K562 (cell line): Measurements from ENCODE around the gene GPR55. TPM values are rescaled to one million over a fixed set of nuclear protein-coding genes. Genes with fewer than 3 reads are reported as not detected.

Experiments used
- ATAC-seq: fragments of 200-7000 bp; cut with Tn5 transposase; 3 replicates; pipeline ENCODE4 v1.9.1; 2020; ENCODE audit warnings: moderate library complexity
- BruUV-seq: library from RNA; stranded (reverse); fragments of 400-500 nt; replicated peaks from 2 replicates; lab custom pipeline; 2021; lab: Mats Ljungman, UMichigan
- CTCF ChIA-PET: fragments of 300-600 bp; formaldehyde crosslinking; extraction: SDS; loops from one replicate; lab custom pipeline; 2021; ENCODE audit warnings: low intra/inter-chr PET ratio; lab: Yijun Ruan, JAX
- POLR2A ChIA-PET: fragments of 300-600, 350-650 bp; sonication (Branson Sonifier 250); formaldehyde crosslinking; extraction: SDS; loops from one replicate; lab custom pipeline; 2021; ENCODE audit warnings: antibody characterized with exemption, inconsistent platforms; lab: Yijun Ruan, JAX
- DNase-seq, 4 experiments: peaks; one replicate each; pipeline versions ENCODE4 v3.0.0 to v3.0.0-alpha.2; 2011 to 2018; ENCODE audit warnings: low spot score in 3 of 4, mixed read lengths in 3 of 4; ENCODE audit errors: extremely low read depth in 1 of 4
- FAIRE-seq: peaks from 2 replicates; lab custom pipeline; 2011; peaks lifted over from hg19 to GRCh38; lab: Jason Lieb, UNC
- H2AFZ ChIP-seq: 2 replicates; pipeline ENCODE4 v1.6.0; 2011; ENCODE audit warnings: low read depth, low read length, control low read depth, inconsistent platforms
- H3K27ac ChIP-seq: fragments of 200-600 bp; 3 replicates; pipeline ENCODE4 v1.8.0; 2011; ENCODE audit warnings: low read depth, mild to moderate bottlenecking, control low read depth, inconsistent platforms, low read length, moderate library complexity, mixed read lengths; ENCODE audit errors: extremely low read depth
- H3K27me3 ChIP-seq, 2 experiments: fragments of 300-600 bp in 1 of 2; 2 replicates in 1 of 2; 3 replicates in 1 of 2; pipeline versions ENCODE4 v1.6.0 to v1.8.0; 2011; ENCODE audit warnings: inconsistent platforms in 2 of 2, low read length in 2 of 2, mild to moderate bottlenecking in 1 of 2, mixed read lengths in 1 of 2, moderate library complexity in 1 of 2; ENCODE audit not compliant: control insufficient read depth in 2 of 2, insufficient read depth in 2 of 2
- H3K36me3 ChIP-seq: fragments of 300-600 bp; 3 replicates; pipeline ENCODE4 v1.8.0; 2011; ENCODE audit warnings: mild to moderate bottlenecking, low read length, inconsistent platforms; ENCODE audit not compliant: control insufficient read depth, insufficient read depth
- H3K4me1 ChIP-seq, 2 experiments: fragments of 200-600 bp in 1 of 2; replicated peaks in 1 of 2; 2 replicates in 1 of 2; 3 replicates in 1 of 2; pipeline versions ENCODE4 v1.5.1 to v1.8.0; 2011; ENCODE audit warnings: inconsistent platforms in 2 of 2, low read length in 2 of 2, mild to moderate bottlenecking in 1 of 2, mixed read lengths in 1 of 2, moderate library complexity in 1 of 2; ENCODE audit not compliant: control insufficient read depth in 2 of 2, insufficient read depth in 2 of 2
- H3K4me2 ChIP-seq: 2 replicates; pipeline ENCODE4 v1.6.1; 2011; ENCODE audit warnings: low read length, control low read depth, inconsistent platforms, mixed read lengths; ENCODE audit not compliant: insufficient read depth
- H3K4me3 ChIP-seq: fragments of 200-600 bp; sonication (generic), shearing (Covaris generic); 2 replicates; pipeline ENCODE4 v1.5.1; 2016; ENCODE audit warnings: control low read depth, inconsistent platforms
- H3K79me2 ChIP-seq: fragments of 200-600 bp; 3 replicates; pipeline ENCODE4 v1.8.0; 2011; ENCODE audit warnings: low read length, inconsistent platforms; ENCODE audit not compliant: control insufficient read depth, insufficient read depth
- H3K9ac ChIP-seq, 2 experiments: 2 replicates each; pipeline versions ENCODE4 v1.6.0 to v1.6.1; 2011; ENCODE audit warnings: low read depth in 2 of 2, low read length in 2 of 2, control low read depth in 1 of 2, inconsistent platforms in 1 of 2, mild to moderate bottlenecking in 1 of 2, mixed read lengths in 1 of 2; ENCODE audit not compliant: insufficient read depth in 1 of 2
- H3K9me1 ChIP-seq: one replicate; pipeline ENCODE4 v1.6.0; 2011; ENCODE audit warnings: inconsistent platforms, mild to moderate bottlenecking, low read length, moderate library complexity; ENCODE audit not compliant: control insufficient read depth, insufficient read depth
- H3K9me3 ChIP-seq: replicated peaks from 2 replicates; pipeline ENCODE4 v1.5.1; 2011; ENCODE audit warnings: low read depth, low read length, inconsistent platforms; ENCODE audit not compliant: control insufficient read depth, insufficient read depth
- H4K20me1 ChIP-seq: replicated peaks from 2 replicates; pipeline ENCODE4 v1.6.1; 2011; ENCODE audit warnings: low read length, inconsistent platforms, mixed read lengths; ENCODE audit not compliant: control insufficient read depth, insufficient read depth
- BCLAF1 ChIP-seq, 2 experiments: fragments of 450-650 bp in 1 of 2; IDR thresholded peaks; 2 replicates each; pipeline ENCODE4 v1.6.1; 2011 to 2017; ENCODE audit warnings: low read depth in 2 of 2, antibody characterized with exemption in 1 of 2, borderline replicate concordance in 1 of 2, low read length in 1 of 2, mild to moderate bottlenecking in 1 of 2, mixed read lengths in 1 of 2; ENCODE audit not compliant: control insufficient read depth in 1 of 2
- CEBPZ ChIP-seq: fragments of 150-350 bp; IDR thresholded peaks from 2 replicates; pipeline ENCODE4 v1.6.1; 2014; ENCODE audit warnings: low read depth, mild to moderate bottlenecking, low read length, borderline replicate concordance
- HOXB6 ChIP-seq: fragments of 250-450 bp; sonication (Bioruptor Pico); IDR thresholded peaks from 2 replicates; pipeline ENCODE4 v1.5.1; 2022; ENCODE audit warnings: mild to moderate bottlenecking, borderline replicate concordance
- KDM1A ChIP-seq, 2 experiments: fragments of 450-650 bp; IDR thresholded peaks; 2 replicates each; pipeline ENCODE4 v1.6.1; 2016; ENCODE audit warnings: mild to moderate bottlenecking in 2 of 2
- MEF2D ChIP-seq: conservative IDR thresholded peaks from 2 replicates; pipeline ENCODE4 v1.6.1; 2016; ENCODE audit warnings: low read depth, missing genetic modification characterization, missing compliant biosample characterization
- NELFE ChIP-seq: IDR thresholded peaks from 2 replicates; pipeline ENCODE4 v1.6.1; 2011; ENCODE audit warnings: mild to moderate bottlenecking; ENCODE audit not compliant: insufficient read depth, insufficient read length
- PHTF2 ChIP-seq: fragments of 250-450 bp; sonication (Bioruptor Pico); IDR thresholded peaks from 2 replicates; pipeline ENCODE4 v1.5.0; 2021; ENCODE audit warnings: mild to moderate bottlenecking
- RBM22 ChIP-seq: fragments of 200-400 bp; formaldehyde crosslinking; IDR thresholded peaks from 2 replicates; pipeline ENCODE4 v1.6.1; 2018; ENCODE audit warnings: low read length, low read depth; ENCODE audit not compliant: poor library complexity, severe bottlenecking
- RBM34 ChIP-seq: fragments of 200-400 bp; formaldehyde crosslinking; IDR thresholded peaks from 2 replicates; pipeline ENCODE4 v1.6.1; 2018; ENCODE audit warnings: low read length, borderline replicate concordance; ENCODE audit not compliant: insufficient read depth
- STAT5B ChIP-seq: fragments of 250-450 bp; sonication (Bioruptor Pico); IDR thresholded peaks from 2 replicates; pipeline ENCODE4 v1.8.0; 2021; ENCODE audit warnings: mild to moderate bottlenecking, inconsistent platforms
- TOE1 ChIP-seq, 2 experiments: fragments of 450-650 bp in 1 of 2; sonication (generic) in 1 of 2; formaldehyde crosslinking in 1 of 2; IDR thresholded peaks; 2 replicates each; pipeline versions ENCODE4 v1.7.1 to v1.8.0; 2016 to 2022; ENCODE audit warnings: borderline replicate concordance in 2 of 2, mild to moderate bottlenecking in 2 of 2, antibody characterized with exemption in 1 of 2, inconsistent platforms in 1 of 2, low read depth in 1 of 2, missing genetic modification reagents in 1 of 2, moderate library complexity in 1 of 2
- ZC3H4 ChIP-seq: sonication (generic); formaldehyde crosslinking; IDR thresholded peaks from 2 replicates; pipeline ENCODE4 v1.9.0; 2021; ENCODE audit warnings: missing genetic modification reagents, borderline replicate concordance
- ZNF212 ChIP-seq: fragments of 450-650 bp; formaldehyde crosslinking; IDR thresholded peaks from 2 replicates; pipeline ENCODE4 v1.4.0; 2020; ENCODE audit warnings: mild to moderate bottlenecking
- ZNF655 ChIP-seq: fragments of 250-450 bp; sonication (Bioruptor Pico); IDR thresholded peaks from 2 replicates; pipeline ENCODE4 v1.5.0; 2021
- WGBS: fragments of 100-300 bp; shearing (Covaris generic); methylation state at CpG from one replicate; pipeline ENCODE4 v1.1.6; 2016; ENCODE audit warnings: low coverage, mixed read lengths; ENCODE audit not compliant: insufficient coverage; ENCODE audit errors: missing lambda C conversion rate; 5-methylcytosine and 5-hydroxymethylcytosine counted together
- in situ Hi-C: fragments of 300-500 bp; cut with MboI; formaldehyde crosslinking; loops from 4 replicates; pipeline ENCODE4 v1.15.0; 2018; ENCODE audit warnings: inconsistent platforms, mixed read lengths
- intact Hi-C: fragments of 100-400 bp; cut with micrococcal nuclease; formaldehyde crosslinking; loops from 2 replicates; pipeline ENCODE4 v1.14.2; 2022
- polyA plus RNA-seq, 8 experiments: library from polyadenylated mRNA; depleted of rRNA in 4 of 8; stranded (reverse) in 5 of 8; unstranded in 3 of 8; fragments of >200 nt; fragmentation: Nextera tagmentation in 2 of 8; fragmentation: Illumina TruSeq in 1 of 8; extraction: Ambion mirVana in 2 of 8; extraction: Trizol in 1 of 8; gene quantifications; 2 replicates each; pipeline versions ENCODE4 v1.2.1 to v1.2.3, GENCODE V29; 2011 to 2014; ENCODE audit warnings: inconsistent platforms in 1 of 8, missing spikeins in 1 of 8
- total RNA-seq, 7 experiments: library from RNA; depleted of rRNA in 6 of 7; stranded (reverse); fragments of >200 nt in 6 of 7; fragmentation: Illumina TruSeq in 2 of 7; extraction: Trizol in 2 of 7; gene quantifications; 2 replicates each; pipeline versions ENCODE4 v1.2.1 to v1.2.3, GENCODE V29; 2011 to 2021; ENCODE audit warnings: low replicate concordance in 1 of 7

The GPR55 gene
- total and polyA plus RNA-seq, 9 of the 15 experiments (the other 6 are each of a cell fraction or from before 2014, with no cell fraction given) = 0.11 to 0.49 (median 0.27) TPM

- Histone ChIP-seq H2AFZ (no peak overlapping the region), H3K27ac (no peak overlapping the region), H3K79me2 (no peaks in the 10 kb centered on the region), H4K20me1 (no peaks in the 10 kb centered on the region), H3K4me3 (no peak overlapping the region), H3K4me1 (peaks cover 0 to 2% of the 10 kb centered on the region in 2 experiments; a peak in 2 of 5 replicates), H3K36me3 (no peaks in the 10 kb centered on the region), H3K9me1 (no peaks in the 10 kb centered on the region), H3K4me2 (no peak overlapping the region), H3K9ac (no peak overlapping the region), H3K27me3 (peaks cover 0 to 11% of the 10 kb centered on the region in 2 experiments; a peak in 2 of 5 replicates), H3K9me3 (no peaks in the 10 kb centered on the region)
- ATAC-seq (no peak), FAIRE-seq (no peak), DNase-seq (no peak)
- ChIA-PET POLR2A (no interaction called here), CTCF (interaction anchor here (0.7 kb wide), 1 partner anchor 528 kb away, joined by 4 read pairs; no protein-coding TSS in a partner anchor)
- 25% methylated on average over 2 of the region's 2 CpGs for WGBS
- TF ChIP-seq HOXB6 (CRISPR knock-in tag) (no peak), STAT5B (CRISPR knock-in tag) (no peak), TOE1 (IDR thresholded peaks at IDR 0.05; ENCODE audit: borderline replicate concordance) (no peak), TOE1 (CRISPR knock-in tag; IDR thresholded peaks at IDR 0.05; ENCODE audit: borderline replicate concordance, low read depth) (no peak), MEF2D (tag) (no peak), ZNF212 (CRISPR knock-in tag) (no peak), RBM22 (no peak), CEBPZ (no peak), KDM1A (IDR thresholded peaks at IDR 0.05) (no peak), ZNF655 (CRISPR knock-in tag) (no peak), PHTF2 (no peak), ZC3H4 (CRISPR knock-in tag) (no peak), NELFE (no peak), RBM34 (no peak), BCLAF1 (IDR thresholded peaks at IDR 0.05; ENCODE audit: borderline replicate concordance in 1 of 2, control insufficient read depth in 1 of 2, low read depth in 2 of 2, low read length in 1 of 2) (no peak)
- intact Hi-C loops (loop anchor here (5.0 kb wide), 1 partner anchor 68 kb away; no protein-coding TSS in a partner anchor), in situ Hi-C loops (no loop called here)
- BruUV-seq = no TSS peak
Observed at GRCh38 chr2:230919681-230920080, 5.4 kb downstream of the GPR55 start.
